Activated CD4-positive, alpha-beta T cell treated with anti-CD3 and anti-CD28 coated beads, Interleukin-2, amount 50 U/mL, for 48 hours (primary cell): Measurements from ENCODE around the gene CSF1.
"Not testable (repeated sequence)": the region's sequence is repeated elsewhere in the genome, so short reads cannot be mapped to it uniquely, and the experiment has no call there.

Experiments
- DNase-seq, 2 experiments: peaks; one replicate each; pipeline ENCODE4 v3.0.0-alpha.2; 2020

CSF1 gene

DNA sequence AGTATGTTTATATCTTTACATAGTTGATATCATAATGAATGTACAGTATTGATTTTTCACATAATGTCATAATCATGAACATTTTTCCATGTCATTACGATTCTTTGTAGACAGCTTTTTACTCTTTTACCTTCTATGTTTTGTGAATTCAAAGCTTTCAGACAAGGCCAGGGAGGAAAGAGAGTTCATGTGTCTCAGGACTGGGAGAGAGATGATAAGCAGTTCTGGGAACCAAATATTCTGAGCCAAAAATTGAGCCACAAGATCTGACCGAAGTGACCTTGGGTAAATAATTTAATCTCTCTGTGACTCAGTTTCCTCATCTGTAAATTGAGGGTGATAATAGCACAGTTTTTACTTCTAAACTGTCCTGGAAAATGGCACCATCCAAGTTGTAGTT, 31.8 kb downstream of the CSF1 start:
- DNase-seq, result no peak

DNA sequence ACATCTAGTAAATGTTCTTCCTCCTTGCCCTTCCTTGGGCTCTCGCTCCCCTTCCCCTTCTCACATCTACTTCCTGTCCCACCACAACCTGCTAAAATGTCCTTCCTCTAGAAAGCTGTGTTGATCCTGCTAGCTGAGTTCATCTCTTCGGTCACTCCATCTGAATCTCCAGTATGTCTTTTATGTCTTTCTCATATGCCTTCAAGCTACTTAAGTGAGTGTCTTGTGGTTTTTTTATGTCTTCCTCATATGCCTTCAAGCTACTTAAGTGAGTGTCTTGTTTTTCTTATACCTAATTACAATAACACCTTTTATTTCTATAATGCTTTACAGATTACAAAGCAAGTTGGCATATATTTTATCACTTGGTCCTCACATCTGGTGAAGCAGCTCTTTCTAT, 33.9 kb downstream of the CSF1 start:
- DNase-seq, result no peak

DNA sequence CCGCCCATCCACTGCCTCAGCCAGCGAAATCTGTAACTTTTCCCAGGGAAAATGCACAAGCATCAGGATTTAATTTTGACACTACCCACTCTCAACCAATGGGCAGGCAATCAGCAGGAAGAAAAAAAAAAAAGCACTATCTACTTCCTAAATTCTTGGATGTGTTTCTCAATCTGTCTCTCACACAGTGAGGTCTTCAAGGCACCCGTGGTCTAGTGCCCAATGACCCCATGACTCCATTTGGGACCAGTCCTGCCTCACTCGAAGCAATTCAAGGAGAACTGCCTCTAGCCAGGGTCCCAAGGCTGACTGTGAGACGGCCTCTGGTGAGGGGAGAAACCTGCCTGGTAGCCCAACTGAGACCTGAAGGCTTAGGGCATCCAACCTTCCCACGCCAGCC, 35.9 kb downstream of the CSF1 start:
- DNase-seq, result no peak

DNA sequence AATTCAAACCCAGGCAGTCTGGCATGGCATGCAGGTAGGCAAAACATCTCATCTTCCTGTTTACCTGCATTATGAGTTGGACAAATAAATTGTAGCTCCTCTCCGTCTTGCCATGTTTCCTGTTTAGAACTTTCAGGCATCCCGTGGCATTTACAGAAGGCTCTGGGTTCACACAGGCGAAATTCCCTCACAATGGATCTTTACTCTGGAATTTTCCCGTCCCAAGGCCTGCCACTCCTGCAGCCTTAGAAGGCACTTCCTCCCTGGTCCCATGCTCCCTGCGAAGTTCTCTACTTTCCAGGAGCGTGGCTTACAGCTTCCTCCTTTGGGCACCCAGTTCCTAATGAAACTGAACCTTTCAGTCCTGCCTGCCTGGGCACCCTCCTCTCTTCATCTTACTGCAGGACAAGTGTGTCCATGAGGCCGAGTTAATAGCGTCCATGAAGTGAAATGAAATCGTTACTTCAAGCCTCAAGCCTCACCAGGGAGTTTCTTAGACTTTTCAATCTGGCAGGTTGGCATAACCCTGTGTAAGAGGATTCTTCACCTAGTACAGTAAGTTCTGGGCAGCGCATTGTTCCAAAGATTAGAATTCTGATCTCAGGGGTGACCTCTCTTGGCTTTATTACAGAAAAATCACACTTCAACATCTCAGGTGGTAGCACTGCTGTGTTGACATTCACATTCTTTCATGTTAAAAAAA, 37.1 kb downstream of the CSF1 start:
- DNase-seq, result no peak

DNA sequence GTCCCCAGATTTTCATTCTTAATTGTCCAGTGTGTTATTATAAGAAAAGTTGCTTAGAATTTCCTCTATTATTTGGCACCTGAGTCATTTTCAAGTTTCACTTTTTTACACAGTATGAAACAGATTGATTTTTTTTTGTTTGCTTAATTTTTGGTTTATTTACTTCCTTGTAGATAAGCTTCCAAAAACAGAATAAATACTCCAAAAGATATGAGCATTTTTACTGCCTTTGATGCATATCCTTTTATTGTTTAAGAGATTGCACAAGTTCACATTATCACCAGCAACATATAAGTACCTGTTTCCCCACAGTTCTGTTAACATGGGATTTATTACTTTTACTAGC, 37.6 kb downstream of the CSF1 start:
- DNase-seq, result no peak

DNA sequence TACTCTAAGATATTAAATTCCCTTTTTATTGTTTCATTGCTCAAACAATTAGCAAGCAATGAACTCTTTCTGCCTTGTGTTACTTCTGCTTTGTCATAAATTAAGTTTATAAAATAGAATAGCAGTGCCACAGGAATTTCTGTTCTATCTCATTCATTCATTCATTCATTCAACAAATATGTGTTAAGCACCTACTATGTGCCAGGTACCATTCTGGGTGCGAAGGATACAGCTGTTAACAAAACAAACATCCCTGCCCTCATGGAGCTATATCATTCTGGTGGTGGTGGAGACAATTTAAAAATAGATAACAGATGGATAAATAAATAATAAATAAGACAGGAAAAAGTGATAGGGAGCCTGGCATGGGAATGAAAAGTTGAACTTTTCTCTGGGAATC, 39.4 kb downstream of the CSF1 start:
- DNase-seq, result no peak

DNA sequence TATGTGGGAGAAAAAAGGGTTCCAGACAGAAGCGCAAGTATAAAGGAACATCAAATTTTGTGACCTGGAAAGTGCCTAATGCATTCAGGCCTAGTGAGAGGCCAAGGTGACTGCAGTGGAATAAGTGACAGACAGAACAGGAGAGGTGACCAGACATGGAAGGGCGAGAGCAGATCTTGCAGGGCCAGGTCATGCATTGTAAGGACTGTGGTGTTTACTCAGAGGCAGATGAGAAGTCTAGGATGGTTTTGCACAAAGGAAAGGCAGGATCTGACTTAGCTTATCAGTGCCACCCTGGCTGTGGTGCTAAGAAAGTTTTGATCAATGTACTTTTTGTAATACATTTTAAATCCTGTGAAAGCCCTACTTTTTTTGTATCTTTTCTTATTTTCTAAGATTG, 39.9 kb downstream of the CSF1 start:
- DNase-seq, result no peak

DNA sequence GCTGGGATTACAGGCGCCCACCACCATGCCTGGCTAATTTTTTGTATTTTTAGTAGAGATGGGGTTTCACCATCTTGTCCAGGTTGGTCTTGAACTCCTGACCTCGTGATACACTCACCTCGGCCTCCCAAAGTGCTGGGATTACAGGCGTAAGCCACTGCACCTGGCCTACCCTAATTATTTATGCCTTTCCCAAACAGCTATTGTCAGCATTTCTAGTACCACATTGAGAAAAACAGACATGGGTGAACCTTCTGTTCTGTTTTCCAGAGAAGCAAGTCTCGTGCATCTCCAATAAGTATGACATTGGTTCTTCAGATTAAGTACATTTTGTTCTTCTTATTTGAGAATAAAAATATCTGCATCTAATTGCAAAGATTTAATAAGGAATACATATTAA, 40.9 kb downstream of the CSF1 start:
- not testable (repeated sequence) for DNase-seq

DNA sequence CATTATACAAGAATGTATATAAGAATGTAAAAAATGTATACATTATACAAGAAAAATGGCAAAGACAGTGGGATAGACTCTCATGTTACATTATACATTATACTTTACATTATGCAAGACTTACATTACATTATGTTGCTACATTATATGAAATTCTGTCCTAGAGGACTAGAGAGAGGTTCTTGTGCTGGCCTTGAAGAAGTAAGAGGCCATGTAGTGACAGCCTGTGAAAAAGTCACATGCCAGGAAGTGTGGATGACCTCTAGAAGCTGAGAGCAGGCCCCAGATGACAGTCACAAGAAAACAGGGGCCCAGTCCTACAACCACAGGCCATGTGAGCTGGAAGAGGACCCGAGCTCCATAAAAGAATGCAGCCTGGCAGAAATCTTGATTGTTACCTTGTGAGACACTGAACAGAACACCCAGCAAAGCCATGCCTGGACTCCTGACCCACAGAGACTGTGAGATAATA, 43.4 kb downstream of the CSF1 start:
- DNase-seq, result no peak

DNA sequence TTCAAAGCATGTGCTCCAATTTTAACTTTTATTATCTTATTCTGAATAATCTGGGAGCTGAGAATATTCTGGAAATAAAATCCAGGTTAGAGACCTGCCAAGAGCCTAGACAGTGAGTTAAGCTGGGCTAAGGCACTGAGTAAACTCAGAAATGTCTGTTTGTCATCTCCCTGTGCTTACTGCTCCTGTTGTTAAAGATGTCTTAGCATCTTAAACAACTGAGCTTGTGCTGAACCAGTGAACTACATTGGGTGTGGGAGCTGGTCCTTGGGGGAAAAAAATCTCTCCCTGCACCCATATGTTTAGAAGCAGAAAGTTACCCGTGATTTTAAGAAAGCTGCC, 49.0 kb downstream of the CSF1 start:
- no peak for DNase-seq

DNA sequence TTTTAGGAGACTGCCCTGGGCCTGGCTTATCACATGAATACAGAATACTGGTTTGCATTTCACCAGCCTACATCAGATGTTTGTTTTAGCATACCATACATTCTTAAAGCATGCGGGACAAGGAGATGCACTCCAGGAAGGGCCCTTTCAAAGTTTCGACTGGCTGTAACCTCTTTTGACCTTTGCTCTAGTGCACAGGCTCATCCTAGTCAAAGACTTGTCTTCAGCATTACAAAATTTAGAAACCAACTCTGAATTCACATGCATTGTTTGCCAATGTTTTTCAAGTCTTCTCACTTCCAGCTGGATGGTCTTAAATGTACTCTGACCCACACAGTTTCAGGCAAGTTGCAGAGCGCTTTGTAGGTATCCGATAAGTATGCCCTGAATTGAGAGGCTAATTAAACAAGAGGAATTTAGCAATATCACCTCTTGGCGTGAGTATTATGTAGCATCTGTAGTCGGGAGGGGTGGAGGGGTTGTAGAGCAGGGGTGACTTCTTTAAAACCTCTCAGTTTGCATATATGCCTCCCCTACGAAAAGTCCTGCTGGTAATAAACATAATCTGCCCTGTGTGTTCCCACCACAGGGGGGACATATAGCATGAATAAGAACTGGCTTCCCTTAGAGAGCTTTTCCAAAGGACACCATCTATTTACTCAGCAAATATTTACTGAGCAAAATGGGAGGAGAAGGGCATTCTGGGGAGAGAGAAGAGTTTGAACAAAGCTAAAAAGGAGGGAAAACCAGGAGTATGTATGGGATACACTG, 49.5 kb downstream of the CSF1 start:
- DNase-seq, result no peak

DNA sequence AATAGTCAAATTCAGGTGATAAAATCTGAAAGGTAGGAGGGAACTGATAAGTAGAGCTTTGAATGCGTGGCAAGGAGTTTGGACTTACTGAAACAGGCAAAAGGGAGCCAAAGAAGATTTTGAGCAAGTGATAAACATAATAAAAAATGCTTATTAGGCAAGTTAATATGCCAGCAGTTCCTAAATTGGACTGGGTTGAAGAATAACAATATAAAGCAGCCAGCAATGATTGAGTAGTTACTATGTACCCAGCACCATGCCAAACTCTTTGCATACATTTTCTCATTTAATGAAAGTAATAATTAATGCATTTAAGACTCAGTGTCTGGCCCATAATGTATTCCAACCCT, 50.1 kb downstream of the CSF1 start:
- no peak for DNase-seq

DNA sequence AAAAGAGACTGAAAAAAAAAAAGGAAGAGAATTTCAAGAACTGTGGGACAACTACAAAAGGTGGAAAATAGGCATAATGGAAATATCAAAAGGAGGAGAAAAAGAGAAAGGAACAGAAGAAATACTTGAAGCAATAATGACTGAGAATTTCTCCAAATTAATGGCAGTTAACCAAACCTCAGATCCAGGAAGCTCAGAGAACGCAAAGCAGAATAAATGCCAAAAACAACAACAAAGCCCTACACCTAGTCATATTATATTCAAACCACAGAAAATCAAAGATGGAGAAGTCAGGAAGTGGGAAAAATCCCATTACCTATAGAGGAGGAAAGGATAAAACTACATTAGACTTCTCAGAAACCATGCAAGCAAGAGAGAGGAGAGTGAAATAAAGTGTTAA, 53.2 kb downstream of the CSF1 start:
- no peak for DNase-seq

DNA sequence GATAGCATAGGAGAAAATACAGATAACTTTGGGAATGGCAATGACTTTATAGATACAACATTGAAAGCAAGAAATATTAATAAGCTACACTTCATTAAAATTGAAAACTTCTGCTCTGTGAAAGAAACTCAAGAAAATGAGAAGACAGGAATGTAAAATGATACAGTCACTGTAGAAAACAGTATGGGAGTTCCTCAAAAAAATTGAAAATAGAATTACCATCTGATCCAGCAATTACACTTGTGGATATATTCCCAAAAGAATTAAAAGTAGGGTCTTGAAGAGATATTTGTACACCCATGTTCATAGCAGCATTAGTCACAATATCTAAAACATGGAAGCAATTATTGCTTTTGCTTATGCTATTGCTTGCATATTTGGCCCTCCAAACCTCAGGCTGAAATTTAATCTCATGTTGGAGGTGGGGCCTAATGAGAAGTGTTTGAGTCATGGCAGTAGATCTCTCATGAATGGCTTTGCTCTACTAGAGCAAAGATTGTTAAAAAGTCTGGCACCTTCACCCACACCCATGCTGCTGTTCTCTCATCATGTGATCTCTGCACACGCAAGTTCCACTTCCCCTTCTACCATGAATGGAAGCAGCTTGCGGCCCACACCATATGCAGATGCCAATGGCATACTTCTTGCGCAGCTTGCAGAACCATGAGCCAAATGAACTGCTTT, 58.6 kb downstream of the CSF1 start:
- DNase-seq, result no peak

DNA sequence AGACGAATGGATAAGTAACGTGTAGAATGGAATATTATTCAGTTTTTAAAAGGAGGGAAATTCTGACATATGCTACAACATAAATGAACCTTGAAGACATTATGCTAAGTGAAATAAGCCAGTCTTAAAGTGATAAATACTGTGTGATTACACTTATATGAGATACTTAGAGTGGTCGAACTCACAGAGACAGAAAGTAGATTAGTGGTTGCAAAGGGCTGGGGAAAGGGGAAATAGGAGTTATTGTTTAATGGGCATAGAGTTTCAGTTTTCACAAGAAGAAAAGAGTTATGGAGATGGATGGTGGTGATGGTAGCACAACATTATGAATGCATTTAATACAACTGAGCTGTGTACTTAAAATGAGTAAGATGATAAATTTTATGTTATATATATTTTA, 59.3 kb downstream of the CSF1 start:
- DNase-seq, result no peak

DNA sequence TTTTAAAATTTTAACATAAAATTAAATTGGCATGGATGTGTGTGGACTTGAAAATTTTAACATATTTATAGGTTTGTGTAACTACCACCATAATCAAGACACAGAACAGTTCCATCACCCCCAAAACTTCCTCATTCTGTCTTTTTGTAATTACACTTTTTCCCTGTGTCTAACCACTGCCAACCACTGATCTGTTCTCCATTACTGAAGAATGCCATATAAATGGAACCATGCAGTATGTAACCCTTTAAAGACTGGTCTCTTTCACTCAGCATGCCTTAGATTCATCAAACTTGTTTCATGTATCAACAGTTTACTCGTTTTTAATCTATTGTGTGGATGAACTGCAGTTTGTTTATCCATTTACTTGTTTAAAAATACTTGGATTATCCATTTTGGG, 60.9 kb downstream of the CSF1 start:
- no peak for DNase-seq

DNA sequence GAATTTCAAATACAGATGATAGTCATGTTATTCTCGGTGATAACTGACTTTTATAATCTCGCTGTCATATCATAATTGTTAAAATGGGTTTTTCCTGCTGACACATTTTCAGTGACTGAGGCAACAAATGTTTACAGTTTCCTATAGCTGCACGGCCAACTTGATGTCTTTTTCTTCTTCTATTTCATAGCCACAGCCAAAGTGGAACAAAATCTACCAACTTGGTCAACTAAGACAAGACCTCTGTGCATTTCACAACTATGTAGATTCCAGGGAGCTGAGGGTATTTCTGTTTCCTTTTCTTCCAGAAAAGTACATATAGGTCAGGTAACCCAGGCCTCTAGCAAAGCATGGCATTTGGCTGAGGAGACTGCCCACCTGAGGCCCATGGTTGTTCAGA, 63.5 kb downstream of the CSF1 start:
- no peak for DNase-seq

DNA sequence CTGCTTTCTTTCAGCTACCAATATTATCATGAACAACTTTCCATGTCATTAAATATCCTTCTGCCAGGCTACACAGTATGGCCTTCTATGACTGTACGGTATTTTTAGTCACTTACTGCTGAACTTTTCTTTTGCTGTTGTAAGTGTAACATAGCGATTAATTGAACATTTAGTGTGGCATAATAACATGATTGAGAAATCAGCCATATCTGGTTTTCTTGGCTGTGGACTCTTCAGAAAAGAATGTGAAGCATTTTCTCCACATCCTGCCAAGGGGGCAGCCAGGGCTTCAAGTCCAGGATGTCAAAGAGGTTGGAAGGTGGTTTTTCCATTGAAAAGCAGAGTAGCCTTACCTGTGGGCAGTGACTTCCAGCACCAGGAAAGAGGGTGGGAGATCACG, 65.1 kb downstream of the CSF1 start:
- no peak for DNase-seq

DNA sequence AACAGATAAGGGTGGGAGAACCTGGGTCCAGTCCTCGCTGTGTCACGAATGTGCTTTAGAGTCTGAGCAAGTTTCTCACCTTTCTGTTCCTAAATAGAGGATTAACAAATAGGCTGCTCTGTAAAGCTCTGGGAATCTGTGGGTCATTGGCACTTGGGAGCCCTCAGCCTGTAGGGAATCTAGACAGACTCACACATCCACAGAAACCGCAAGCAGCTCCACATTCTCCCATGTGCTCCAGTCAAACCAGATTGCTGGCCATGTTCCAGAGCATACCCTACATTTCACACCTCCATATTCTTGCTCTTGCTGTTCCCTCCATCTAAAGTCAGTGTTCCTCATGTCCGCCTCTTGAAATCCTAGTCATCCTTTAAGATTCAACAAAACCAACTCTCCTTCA, 66.1 kb downstream of the CSF1 start:
- DNase-seq, result no peak

DNA sequence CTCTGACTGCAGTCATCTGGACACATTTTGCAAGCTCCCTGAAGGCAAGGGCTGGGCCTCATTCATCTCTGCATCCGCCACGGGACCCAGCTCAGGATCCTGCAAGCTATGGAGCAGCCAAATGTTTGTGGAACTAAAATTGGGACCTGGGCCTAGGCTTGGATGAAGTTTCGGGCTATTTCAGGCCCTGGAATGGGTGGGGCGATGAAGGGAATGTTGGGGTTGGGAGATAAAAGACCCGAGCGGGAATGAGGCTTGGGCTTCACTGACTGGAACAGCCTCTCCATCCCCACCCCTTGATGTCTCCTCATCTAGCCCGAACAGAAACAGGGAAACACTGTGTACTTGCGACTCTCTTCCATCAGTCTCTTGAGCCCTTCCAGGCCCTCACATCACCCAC, 66.6 kb downstream of the CSF1 start:
- no peak for DNase-seq

DNA sequence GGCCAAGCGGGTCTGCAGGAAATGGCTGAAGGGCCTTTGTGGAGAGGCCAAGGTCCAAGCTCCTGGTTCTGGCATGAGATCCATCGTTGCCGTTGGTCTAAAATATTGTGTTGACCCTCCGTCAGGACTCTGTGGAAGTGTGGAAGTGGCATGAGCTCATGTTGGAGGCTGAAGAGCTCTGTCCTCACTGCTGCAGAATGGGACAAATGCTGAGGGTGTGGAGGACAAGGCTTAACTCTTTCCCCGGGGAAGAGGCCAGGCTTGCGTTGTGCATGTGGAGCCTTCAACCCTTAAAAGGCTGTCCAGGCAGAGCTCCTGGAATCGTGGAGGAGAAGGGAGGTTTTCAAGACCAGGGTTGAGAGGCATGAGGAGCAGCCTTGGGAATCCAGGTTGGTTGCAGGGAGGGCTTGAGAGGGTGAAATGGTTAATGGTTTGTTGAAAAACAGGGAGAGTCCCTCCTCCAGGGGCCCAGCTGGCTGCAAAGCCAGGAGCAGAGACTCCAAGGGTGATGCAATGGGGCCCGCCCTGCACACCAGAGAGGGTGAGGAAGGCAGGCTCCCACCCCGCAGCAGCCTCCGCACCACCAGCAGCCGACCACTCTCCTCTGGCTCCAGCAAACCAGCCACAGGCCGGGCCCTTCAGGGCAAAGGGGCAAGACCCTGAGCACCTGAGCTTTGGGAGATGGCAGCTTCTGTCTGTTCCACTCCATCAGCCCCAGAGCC, 67.2 kb downstream of the CSF1 start:
- DNase-seq, result no peak

DNA sequence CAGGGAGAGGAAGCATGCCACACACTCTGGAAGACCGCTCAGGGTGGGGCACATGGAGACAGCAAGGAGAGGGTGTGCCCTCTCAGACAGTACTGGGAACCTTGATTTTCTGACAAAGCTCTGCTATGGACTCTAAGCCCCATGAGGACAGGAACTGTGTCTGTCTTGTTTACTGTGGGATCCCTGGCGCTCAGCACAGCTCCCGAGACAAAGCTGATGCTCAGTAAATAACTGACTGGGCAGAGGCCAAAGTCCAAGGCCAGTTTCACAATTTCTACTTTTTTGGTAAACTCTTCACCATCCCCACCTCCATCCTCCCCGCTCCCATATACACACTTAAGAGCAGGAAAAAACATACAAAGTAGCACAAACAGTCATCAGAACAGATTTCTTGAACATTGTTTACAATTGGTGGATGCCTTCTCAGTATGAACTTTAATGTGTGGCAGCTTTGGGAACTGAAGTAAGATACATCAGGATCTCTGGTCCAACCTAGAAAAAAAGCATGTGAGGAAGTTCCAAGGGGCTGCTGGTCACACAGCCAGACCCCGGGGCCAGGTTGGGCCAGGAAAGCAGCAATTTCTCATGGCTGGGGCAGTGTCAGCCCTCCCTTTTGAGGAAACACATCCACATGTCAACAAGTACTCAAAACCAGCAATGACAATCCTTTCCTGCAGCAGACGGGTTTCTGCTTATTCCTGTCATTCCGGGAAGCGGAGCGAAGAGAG, 68.3 kb downstream of the CSF1 start:
- DNase-seq, result no peak

DNA sequence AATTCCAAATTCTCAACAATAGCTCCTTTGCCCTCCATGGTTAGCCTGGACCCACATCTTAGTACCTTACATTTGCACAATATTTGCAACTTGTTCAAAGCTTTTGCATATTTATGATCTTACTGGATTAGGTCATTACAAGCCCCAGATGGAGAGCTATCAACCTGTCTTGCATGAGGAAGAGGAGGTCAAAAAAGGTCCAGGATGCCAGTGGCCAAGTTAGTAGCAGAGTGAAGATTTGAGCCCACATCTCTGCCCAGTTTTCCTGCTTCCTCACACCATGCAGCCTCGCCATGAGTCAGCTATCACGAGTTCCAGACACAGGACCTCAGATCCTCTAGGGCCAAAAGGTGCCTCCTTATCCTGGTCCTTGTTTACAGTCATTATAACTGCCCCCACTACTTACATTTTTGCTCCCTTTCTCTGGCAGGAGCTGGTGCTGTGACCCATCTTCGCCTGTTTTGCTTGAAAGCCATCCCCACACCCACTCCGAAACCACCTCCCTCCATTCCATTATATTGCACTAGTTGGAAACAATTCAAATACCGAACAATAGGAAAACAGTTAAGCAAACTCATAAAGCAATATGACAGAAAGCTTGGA, 68.9 kb downstream of the CSF1 start:
- DNase-seq, result no peak
